HG03159 (cell line): ENCODE data around the gene ZFHX3.

Experiments used
- ATAC-seq: cut with Tn5 transposase; IDR thresholded peaks from one replicate; pipeline ENCODE4 v1.9.1; 2021; ENCODE audit warnings: mild to moderate bottlenecking, moderate library complexity; ENCODE audit not compliant: unreplicated experiment

The ZFHX3 gene

GRCh38 chr16:72886346-72886974, 161.5 kb downstream of the ZFHX3 start:
- no peak for ATAC-seq

- no peak for ATAC-seq
These were observed 163.4 kb downstream of the ZFHX3 start for GRCh38 chr16:72884573-72884972.

- ATAC-seq = no peak
These were observed 163.9 kb downstream of the ZFHX3 start for GRCh38 chr16:72884037-72884436.

GRCh38 chr16:72879846-72880245, 168.1 kb downstream of the ZFHX3 start:
- no peak for ATAC-seq

- no peak for ATAC-seq
These were observed 169.3 kb downstream of the ZFHX3 start for GRCh38 chr16:72878301-72879269.

GRCh38 chr16:72877374-72878028, 170.4 kb downstream of the ZFHX3 start:
- ATAC-seq = no peak

GRCh38 chr16:72876981-72877373, 171.0 kb downstream of the ZFHX3 start:
- ATAC-seq = no peak

- ATAC-seq = no peak
These were observed 171.7 kb downstream of the ZFHX3 start for GRCh38 chr16:72876221-72876620.

- ATAC-seq = no peak
These were observed 172.5 kb downstream of the ZFHX3 start for GRCh38 chr16:72875291-72876031.

GRCh38 chr16:72873853-72874252, 174.1 kb downstream of the ZFHX3 start:
- ATAC-seq = no peak

- no peak for ATAC-seq
These were observed 174.9 kb downstream of the ZFHX3 start for GRCh38 chr16:72873044-72873443.

- no peak for ATAC-seq
These were observed 182.1 kb downstream of the ZFHX3 start for GRCh38 chr16:72865835-72866234.

- no peak for ATAC-seq
These were observed 182.7 kb downstream of the ZFHX3 start for GRCh38 chr16:72865258-72865657.

- no peak for ATAC-seq
These were observed 183.6 kb downstream of the ZFHX3 start for GRCh38 chr16:72864130-72864833.

- no peak for ATAC-seq
These were observed 185.8 kb downstream of the ZFHX3 start for GRCh38 chr16:72862090-72862489.

GRCh38 chr16:72860726-72861562, 187.0 kb downstream of the ZFHX3 start:
- no peak for ATAC-seq

GRCh38 chr16:72859581-72859980, 188.3 kb downstream of the ZFHX3 start:
- no peak for ATAC-seq

- no peak for ATAC-seq
These were observed 189.0 kb downstream of the ZFHX3 start for GRCh38 chr16:72858665-72859493.
